COLO668 (cell line): ENCODE measurements around the gene DLL1.
"Not testable (repeated sequence)": the region's sequence is repeated elsewhere in the genome, so short reads cannot be mapped to it uniquely, and the experiment has no call there.

ENCODE experiments used
- DNase-seq: peaks from one replicate; lab custom pipeline; 2025; ENCODE audit not compliant: unreplicated experiment; lab: John Stamatoyannopoulos, UW

The DLL1 gene, protein sequence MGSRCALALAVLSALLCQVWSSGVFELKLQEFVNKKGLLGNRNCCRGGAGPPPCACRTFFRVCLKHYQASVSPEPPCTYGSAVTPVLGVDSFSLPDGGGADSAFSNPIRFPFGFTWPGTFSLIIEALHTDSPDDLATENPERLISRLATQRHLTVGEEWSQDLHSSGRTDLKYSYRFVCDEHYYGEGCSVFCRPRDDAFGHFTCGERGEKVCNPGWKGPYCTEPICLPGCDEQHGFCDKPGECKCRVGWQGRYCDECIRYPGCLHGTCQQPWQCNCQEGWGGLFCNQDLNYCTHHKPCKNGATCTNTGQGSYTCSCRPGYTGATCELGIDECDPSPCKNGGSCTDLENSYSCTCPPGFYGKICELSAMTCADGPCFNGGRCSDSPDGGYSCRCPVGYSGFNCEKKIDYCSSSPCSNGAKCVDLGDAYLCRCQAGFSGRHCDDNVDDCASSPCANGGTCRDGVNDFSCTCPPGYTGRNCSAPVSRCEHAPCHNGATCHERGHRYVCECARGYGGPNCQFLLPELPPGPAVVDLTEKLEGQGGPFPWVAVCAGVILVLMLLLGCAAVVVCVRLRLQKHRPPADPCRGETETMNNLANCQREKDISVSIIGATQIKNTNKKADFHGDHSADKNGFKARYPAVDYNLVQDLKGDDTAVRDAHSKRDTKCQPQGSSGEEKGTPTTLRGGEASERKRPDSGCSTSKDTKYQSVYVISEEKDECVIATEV

GRCh38 chr6:170290296-170291128 is at the start of gene DLL1:
DLL1 (minus strand) TSS chr6:170291078; CDS start chr6:170290139, 939 bp downstream.
- DNase-seq, result peak; percentile 87

- not testable (repeated sequence) for DNase-seq
These were observed 44.3 kb upstream of the DLL1 start for GRCh38 chr6:170335199-170335598.

GRCh38 chr6:170329321-170329720 is 38.4 kb upstream of the DLL1 start:
- DNase-seq, result no peak

- no peak for DNase-seq
These were observed 26.8 kb upstream of the DLL1 start for GRCh38 chr6:170317718-170318117.

- DNase-seq, result no peak
These were observed 26.2 kb upstream of the DLL1 start for GRCh38 chr6:170317076-170317475.

DNA sequence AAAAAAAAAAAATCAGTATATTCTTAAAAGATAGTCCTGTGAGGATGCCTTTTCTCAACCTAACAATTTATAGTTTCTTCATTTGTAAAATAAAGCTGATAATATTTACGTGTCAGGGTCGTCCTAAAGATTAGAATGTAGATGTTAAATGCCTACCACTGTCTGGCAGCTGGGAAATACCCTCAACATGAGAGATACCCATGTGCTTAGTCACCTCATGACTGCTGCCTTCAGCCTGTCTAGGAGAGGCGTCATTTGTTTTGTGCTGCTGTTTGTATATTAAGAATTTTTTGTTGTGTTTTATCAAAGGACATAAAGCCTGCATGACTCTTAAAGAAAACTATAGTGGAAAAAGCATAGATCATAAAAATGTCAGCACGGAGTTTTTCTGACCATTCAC is 25.2 kb upstream of the DLL1 start:
- DNase-seq, result no peak

- DNase-seq, result no peak
These were observed 24.1 kb upstream of the DLL1 start for GRCh38 chr6:170314983-170315382.

DNA sequence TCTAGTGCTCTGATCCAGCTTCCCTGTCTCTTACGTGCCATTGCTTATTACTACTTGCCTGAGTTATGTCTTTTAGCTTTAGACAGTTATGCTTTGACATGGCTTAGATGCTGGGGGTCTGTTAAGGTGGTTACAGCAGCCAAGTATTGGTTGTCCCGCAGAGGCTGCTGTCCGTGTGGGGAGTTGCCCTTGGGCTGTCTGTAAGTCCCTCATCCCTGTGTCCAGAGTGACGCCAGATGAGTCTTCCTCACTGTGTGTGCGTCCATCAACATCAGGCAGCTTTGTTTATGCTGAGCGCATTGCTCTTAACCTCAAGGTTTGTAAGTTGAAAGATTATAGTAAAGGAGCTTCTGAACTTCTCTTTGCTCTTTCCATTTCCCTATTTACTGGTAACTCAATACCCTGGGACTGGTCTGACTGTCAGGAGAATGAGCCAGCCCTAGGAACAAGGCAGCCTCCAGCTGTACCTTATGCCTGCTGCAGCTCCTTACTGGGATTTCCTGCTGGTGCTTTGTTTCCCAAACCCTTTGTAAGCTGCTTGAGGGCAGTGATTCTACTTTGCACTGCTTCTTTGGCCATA is 22.9 kb upstream of the DLL1 start:
- no peak for DNase-seq

DNA sequence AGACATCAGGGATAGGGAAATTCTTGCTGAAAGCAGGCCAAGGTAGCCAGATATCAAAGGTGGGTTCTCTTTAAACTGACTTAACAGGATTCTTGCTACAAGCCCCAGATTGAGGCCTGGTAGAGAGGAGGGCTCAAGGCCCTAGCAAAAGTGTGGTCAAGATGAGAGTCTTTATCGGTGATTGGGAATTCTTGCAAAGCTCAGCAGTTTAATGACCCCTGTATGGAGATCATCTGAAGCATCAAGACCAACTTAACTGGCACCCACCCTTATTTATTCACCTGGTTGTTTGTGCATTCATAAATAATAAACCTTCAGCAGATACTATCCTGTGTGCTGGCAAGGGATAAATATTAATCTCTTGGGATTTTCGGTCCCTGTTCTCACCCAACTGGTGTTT is 22.0 kb upstream of the DLL1 start:
- no peak for DNase-seq

DNA sequence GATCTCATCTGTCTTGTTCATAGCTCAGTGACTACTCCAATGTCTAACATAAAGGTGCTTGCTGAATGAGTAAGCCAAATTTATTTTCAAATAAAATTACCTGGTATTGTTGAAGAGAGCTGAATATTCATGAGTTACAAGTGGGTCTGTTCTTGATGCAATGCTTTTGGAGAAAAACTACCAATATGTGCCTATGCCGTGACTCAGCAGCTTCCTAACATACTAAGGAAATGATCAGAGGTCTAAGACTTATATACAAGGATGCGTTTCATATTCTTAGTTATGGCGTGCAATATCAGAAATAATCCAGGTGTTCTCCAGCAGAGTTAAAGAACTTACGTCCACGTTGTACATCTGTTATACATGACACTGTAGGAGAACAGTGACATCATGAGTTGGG is 20.8 kb upstream of the DLL1 start:
- DNase-seq, result no peak

- no peak for DNase-seq
These were observed 17.9 kb upstream of the DLL1 start for GRCh38 chr6:170308761-170309160.

DNA sequence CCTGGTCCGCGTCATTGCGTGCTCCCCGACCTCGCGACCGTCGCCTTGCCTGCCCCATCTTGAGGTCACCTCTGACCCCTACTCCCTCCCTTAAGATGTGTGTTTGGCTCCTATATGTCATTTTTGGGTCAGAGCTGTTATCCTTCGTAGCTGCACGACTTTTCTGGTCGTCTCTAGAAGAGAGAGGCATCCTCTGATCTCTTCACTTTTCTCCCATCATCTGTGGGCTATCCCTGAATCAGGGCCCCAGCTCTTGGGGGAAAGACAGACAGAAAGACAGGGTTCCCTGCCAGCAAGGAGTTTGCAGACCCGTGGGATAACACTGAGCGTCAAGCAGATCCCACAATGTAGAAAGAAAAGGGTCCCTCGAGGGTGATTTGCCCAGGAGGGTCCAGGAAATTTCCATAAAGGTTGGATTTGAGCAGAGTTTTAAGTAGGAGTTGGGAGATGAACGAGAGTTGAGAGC is 16.2 kb upstream of the DLL1 start:
- no peak for DNase-seq

DNA sequence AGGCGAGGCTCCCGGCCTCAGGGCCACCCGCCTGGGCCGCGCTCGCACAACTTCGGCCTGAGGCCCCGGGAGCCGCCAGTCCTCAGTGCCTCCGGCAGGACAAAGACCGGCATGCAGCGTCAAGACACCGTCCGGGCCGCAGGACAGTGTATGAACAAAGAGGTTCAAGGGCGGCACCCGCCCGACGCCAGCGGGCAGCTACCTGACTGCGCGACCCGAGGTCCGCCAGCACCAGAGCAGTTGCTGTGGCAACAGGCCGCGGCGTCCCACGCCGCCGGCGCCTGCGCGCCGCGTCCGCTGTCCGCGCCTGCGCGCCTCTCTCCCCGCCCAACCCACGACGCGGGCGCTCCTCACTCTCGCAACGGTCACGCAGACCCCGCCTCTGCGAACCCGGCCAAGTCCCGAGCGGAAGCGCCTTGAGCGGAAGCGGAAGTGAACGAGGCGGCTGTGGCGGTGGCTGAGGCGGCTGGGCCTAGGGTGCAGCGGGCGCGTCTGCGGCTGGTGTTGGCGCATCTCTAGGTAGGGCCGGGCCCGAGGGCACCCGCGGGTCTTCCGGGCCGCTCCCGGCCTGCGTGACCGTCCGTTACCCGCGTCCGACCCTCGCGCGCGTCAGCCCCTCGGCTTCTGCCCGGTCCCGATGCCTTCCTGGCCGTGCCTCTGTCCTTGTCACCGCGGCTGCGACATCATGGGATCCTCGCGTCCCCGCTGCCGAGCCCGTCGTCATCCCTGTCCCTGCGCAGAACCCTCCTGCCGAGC is 15.6 kb upstream of the DLL1 start, which contains the start of gene FAM120B:
FAM120B (plus strand) TSS at position 435 of the 756 bp plus-strand sequence. CDS start 10,633 bp downstream, outside the sequence.
- DNase-seq, result peak; percentile 94

- no peak for DNase-seq
These were observed 15.0 kb upstream of the DLL1 start for GRCh38 chr6:170305805-170306323.

GRCh38 chr6:170301184-170301583 is 10.3 kb upstream of the DLL1 start:
- no peak for DNase-seq

- DNase-seq, result no peak
These were observed 7.8 kb upstream of the DLL1 start for GRCh38 chr6:170298688-170299087.

- peak; percentile 88 for DNase-seq
These were observed 6.9 kb upstream of the DLL1 start for GRCh38 chr6:170297576-170298330.

DNA sequence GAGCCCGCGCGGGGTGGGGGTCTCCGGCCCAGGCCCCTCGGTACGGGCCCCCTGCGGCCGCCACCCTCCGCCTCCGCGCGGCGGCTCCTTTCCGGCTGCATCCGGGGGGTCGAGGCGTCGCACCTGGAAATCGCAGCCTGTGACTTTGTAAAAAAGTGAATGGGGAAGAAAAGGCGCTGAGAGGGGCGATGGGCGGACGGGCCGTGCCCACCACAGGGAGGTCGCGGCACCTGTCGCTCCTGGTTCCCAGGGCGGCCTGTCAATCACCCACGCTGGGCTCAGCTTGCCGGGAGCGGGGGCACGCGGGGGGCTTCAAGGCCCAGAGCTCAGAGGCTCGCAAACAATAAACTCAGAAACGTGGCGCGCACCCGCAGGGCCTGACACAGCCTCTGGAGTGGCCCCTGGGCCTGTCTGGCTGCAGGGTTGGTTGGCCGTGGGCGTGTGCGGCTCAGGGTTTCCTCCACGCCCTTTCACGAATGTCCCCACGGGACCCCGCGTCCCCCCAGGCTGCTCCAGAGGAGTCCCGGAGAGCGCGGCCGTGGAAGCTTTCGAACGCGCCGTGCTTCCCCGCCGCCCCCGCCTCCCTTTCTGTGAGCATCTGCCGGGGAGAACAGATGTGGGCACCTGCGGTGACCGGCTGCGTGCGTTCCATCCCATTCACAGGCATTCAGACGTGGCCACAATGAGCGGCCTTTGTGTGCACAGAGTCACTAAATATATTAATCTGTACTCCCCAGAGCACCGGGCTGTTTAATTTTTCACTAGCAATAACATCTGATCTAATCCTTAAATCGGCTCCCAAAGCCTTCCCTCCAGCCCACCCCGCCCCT is 6.1 kb upstream of the DLL1 start:
- peak; percentile 88 for DNase-seq
